Gastroesophageal sphincter (tissue), 3 donors: ENCODE results near the gene SMPX.

Experiments
- CTCF ChIP-seq, 4 experiments: fragments of 200-600 bp in 2 of 4; fragments of 450-650 bp in 2 of 4; sonication (generic) in 1 of 4; IDR thresholded peaks; one replicate each; pipeline ENCODE4 v1.5.1; 2017 to 2019; ENCODE audit warnings: antibody characterized with exemption in 4 of 4, mild to moderate bottlenecking in 2 of 4, moderate library complexity in 2 of 4
- EP300 ChIP-seq: sonication (generic); formaldehyde crosslinking; IDR thresholded peaks from one replicate; pipeline ENCODE4 v1.6.1; 2017; ENCODE audit warnings: antibody characterized with exemption, mild to moderate bottlenecking

- TF ChIP-seq CTCF (IDR thresholded peaks at IDR 0.05) (no peak), EP300 (no peak)
These were observed 91.7 kb downstream of the SMPX start for GRCh38 chrX:21666252-21666651.
